ENCODE results near the gene NKD2.

Gene NKD2

DNA sequence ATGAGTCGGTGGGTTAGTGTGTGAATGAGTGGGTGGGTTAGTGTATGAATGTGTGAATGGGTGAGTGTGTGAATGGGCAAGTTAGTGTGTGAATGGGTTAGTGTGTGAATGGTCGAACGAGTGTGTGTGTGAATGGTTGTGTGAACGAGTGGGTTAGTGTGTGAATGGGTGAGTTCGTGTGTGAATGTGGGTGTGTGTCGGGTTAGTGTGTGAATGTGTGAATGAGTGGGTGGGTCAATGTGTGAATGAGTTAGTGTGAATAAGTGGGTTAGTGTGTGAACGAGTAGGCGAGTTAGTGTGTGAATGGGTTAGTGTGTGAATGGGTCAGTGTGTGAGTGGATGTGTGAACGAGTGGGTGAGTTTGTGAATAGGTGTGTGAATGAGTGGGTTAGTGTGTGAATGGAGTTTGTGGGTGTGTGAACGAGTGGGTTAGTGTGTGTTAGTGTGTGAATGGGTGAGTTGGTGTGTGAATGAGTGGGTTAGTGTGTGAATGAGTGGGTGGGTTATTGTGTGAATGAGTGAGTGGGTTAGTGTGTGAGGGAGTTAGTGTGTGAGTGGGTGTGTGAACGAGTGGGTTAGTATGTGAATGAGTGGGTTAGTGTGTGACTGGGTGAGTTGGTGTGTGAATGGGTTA lies 38.8 kb downstream of the NKD2 start:
- no peak for FAIRE-seq

GRCh38 chr5:1048162-1048721 lies 39.6 kb downstream of the NKD2 start:
- no peak for FAIRE-seq

DNA sequence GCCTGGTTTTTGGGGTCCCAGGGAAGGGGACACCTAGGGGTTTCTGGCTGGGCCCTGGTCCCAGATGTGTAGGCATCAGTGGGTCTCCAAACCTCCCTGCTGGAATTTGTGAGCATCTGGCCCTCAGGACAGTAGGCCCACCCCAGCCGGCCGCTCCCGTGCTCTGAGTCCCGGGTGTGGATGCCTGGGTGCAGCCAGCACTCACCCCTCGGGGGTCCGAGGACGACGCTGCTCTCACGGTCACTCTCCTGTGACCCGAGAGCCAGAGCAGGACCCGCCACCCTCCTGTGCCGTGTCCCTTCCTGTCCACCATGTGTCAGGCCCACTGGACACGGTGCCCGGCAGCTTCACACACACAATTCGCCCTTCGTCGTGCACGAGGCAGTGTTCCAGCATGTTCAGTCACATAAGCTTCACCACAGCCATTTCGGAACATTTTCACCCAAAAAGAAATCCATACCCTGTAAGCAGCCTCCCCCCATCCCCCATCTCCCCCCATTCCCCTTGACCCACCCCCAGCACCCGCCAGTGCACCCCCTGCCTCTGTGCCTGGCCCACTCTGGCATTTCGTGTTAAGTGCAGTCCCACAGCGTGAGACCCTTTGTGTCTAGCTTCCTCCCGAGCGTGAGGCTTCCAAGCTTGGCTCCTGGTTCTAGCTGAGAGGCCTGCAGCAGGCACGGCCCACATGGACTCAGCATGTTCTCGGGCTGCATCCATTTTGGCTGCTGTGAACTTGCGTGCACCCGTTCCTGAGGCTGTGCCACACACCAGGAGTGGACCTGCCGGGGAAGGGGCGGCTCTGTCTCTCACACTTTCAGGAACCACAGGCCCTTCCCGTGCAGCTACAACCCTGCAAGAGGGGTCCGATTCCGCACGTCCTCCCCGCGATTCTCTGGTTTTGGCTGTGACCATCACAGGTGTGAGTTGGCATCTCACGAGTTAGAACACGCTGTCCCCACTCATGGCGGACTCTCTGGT lies 40.5 kb downstream of the NKD2 start:
- FAIRE-seq: no peak

DNA sequence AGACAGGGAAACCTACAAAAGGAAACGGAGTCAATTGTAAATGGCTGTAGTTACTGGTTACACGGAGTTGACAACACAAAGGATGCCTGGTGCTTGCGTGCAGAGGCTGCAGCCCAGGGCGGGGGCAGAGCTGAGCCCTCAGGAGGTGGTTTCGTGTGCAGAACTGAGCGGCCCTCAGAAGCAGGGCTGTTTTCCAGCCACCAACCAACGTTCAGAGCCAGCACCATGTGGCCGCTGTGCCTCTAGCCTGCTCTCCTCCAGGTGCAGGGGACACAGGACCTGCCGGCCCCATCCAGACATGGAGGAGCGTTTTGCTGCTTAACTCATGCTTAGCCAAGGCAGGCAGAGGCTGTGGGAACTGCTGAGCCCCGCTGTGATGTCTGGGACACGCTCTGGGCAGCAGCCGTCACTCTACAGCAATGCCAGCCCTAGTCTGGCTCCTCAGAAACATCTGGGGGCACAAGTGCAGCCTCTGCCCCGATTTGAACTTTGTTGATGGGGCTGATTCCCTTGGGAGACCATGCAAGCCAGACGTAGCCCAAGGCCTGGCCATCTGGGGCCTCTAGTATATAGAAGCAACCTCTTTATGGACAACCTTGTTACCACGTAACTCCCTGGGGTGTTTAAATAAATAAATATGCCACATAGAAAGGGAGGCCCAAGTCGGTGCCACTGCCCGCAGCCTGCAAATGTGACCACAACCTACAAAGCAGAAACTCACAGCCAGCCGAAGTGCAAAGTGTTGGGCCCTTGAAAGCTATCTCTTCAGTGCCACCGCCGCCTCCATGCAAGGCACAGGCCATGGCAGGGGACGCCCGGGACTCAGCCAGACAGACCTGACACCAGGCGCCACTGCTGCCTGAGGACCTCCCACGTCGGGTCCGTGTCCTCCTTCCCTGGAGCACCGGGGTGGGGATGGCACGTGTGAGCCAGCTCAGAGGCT lies 42.1 kb downstream of the NKD2 start:
- FAIRE-seq: no peak

DNA sequence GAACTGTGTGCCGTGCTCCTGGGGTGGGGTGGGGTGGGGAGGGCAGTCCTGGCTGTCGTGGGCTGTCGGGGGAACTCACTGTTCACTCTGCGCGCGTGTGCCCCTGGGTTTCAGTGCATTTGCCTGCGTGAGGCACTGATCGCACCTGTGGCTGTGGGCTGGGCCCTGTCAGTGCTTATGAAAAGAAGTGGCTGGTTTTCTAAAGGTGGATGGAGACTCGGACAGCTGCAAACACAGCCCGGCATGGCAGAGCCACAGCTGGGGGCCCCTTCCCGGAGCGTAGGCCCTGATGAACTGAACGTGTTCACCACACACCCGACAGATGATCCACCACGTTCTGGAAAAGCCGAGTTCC lies 42.7 kb downstream of the NKD2 start:
- FAIRE-seq: no peak

GRCh38 chr5:1052076-1052475 lies 43.5 kb downstream of the NKD2 start:
- no peak for FAIRE-seq

DNA sequence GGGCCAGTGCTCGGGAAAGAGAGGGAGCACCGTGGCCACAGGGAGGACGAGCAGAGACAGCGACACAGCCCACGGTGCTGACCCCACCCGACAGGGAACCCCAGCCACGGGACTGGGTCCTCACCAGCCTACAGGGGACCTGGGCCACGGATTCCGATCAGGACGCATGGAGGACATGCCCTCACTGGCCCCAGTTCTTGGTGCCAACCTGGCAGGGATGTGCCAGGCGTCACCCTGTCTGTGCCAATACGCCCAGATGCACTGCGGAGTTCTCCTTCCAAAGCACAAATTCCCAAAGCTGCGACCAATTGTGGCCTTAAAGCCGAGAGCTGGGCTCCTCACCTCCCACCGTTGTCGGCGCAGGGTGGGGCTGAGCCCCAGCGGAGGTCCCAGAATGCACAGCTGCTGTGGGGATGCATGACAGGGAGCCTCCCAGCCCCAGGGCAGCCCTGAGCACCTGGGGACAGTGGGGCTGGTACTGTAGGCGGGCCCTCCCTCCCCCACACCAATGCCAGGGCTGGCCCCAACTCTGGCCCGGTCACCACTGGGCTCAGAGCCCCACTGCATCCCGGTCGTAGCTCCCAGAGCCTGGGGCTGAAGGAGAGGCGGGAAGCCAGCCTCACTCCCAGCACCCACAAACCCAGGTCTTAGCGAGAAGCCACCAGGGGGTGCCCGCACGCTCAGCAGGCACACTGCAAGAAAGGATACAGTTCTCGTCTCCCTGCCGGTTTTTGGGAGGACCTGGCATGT lies 44.2 kb downstream of the NKD2 start:
- FAIRE-seq: no peak

DNA sequence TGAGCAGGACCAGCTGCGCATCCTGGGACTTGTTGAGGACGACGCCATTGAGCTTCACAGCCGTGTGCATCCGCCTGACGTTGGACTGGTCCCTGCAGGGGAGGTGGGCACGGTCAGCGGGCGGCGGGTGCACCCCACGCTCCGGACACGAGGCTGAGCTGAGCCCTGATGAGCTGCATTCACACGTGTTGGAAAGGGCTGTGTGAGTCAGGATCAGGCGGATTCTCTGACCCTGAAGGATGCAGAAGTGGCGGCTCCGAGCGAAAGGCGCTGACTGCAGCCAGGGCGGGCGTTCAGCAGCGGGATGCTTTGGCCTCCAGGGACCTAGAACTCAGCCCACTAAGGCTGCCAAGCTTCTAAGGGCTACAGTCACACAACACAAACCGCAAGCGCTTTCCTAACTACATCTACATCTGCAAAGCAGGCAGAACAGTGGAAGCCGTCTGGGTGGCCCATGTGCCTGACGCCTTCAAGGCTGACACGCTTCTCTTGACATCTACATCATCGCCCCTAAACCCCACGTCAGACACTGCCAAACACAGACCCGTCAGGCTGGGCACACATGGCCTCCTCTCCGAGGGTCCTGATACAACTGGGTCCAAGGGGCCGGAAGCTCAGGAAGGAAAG lies 44.9 kb downstream of the NKD2 start:
- FAIRE-seq: no peak

GRCh38 chr5:1054018-1054798 lies 45.6 kb downstream of the NKD2 start:
- no peak for FAIRE-seq

DNA sequence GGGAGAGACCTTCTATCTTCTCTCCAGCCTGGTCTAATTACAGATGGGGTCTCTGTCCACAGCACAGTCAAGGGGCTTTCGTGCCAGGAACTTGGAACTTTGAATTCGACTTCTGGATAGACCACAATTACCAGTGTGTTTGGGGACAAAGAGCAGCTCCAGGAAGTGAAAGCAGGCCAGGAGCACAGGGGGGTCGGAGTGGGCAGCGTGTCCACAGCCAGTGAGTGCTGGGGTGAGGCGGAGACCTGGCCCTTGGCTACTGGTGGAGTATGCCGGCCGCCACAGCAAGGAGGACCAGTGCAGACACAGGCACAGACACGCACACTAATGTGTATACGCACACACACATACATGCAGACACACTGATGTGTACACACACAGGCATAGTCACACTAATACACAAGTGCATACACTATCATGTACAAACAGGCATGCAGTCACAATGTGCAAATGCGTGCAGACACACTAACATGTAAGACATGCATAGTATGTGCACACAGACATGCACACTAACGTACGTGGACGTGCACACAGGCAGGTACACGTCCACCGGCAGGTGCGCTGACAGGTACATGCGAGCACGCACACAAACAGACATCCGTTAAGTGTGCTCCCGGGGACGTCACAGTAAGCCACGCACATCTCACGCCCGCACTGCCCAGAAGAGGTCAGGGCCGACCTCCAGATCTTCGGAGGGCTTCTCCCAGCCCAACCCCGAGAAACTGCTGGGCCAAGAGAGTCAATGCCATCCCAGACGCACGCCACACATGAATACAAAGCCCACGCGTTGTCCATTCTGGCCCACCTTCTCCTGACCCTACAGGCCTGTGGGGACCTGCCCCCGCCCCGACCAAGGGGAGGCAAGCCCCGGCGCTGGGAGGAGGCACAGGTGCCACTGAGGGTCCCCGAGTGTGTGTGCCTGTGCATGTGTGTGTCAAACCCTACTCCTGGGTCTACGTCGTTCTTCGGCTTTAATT lies 46.5 kb downstream of the NKD2 start:
- no peak for FAIRE-seq

DNA sequence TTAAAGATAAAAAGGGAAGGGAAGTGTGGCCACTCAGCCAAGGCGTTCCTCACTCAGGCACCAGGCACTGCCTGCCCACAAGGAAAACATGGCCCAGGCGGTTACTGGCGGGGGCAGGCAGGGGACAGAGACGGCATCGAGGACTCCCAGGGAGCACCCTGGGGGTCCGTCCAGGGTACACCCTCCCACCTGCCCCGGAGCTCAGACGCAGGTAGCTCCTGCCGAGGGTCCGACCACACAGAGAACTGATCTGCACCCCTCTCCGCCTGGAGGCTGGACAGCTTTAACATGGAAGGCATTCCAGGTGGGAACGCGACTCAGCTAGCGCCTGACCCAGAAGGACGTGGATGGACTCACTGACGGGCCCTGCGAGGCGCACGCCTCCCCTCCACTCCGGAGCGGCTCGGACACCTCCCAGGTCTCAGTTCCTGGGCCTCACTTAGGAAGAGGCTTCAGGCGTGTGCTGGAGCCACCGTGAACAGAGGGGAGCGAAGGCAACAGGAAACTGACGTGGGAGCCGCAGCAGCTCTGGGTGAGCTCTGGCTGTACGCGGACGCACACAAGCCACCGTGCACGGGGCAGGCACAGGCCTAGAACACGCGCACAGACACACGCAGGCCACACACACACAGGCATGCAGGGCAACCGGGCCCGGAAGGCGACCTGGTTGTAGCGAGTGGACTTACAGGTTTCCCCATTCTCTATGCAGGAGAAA lies 47.5 kb downstream of the NKD2 start:
- no peak for FAIRE-seq

- no peak for FAIRE-seq
Measured at GRCh38 chr5:1056611-1057484, 48.2 kb downstream of the NKD2 start.

GRCh38 chr5:1057485-1058082 lies 49.0 kb downstream of the NKD2 start:
- FAIRE-seq: no peak

- FAIRE-seq: no peak
Measured at GRCh38 chr5:1058083-1058945, 49.7 kb downstream of the NKD2 start.

GRCh38 chr5:1058988-1059883 lies 50.6 kb downstream of the NKD2 start:
- no peak for FAIRE-seq

All from A204.1 (cell line).